ENCODE results near the gene ZFYVE21.

- no peak for TF ChIP-seq MLX (CRISPR knock-in tag; IDR thresholded peaks at IDR 0.05)
- no peak for TF ChIP-seq CTCF (IDR thresholded peaks at IDR 0.05)
- no peak for TF ChIP-seq CREM (CRISPR knock-in tag; IDR thresholded peaks at IDR 0.05)
- no peak for TF ChIP-seq TCF7 (CRISPR knock-in tag; IDR thresholded peaks at IDR 0.05; ENCODE audit: low read depth)
- TF ChIP-seq ZNF138 (CRISPR knock-in tag; conservative IDR thresholded peaks at IDR 0.05), result no peak
These were observed 22.1 kb upstream of the ZFYVE21 start for GRCh38 chr14:103693515-103693914.
